Right lobe of liver (tissue), 4 donors: Measurements from ENCODE around the gene SPAG16.

Source experiments
- POLR2A ChIP-seq: fragments of 450-650 bp; IDR thresholded peaks from one replicate; pipeline ENCODE4 v1.6.1; 2017; ENCODE audit warnings: antibody characterized with exemption, mild to moderate bottlenecking
- TF ChIP-seq, protein P1 (sequence below), 4 donors: fragments of 200-600 bp in 3 of 4; fragments of 450-650 bp in 1 of 4; IDR thresholded peaks; one replicate each; pipeline versions ENCODE4 v1.5.1 to v1.8.0; 2016 to 2022; ENCODE audit warnings: antibody characterized with exemption in 4 of 4, mild to moderate bottlenecking in 2 of 4
- donor health status: DM: no; HTN: no; CAD: no.
- donor health status: DM: no; HTN: no; CAD: no.
- donor health status: DM: no; HTN: yes; CAD: no.

DNA sequence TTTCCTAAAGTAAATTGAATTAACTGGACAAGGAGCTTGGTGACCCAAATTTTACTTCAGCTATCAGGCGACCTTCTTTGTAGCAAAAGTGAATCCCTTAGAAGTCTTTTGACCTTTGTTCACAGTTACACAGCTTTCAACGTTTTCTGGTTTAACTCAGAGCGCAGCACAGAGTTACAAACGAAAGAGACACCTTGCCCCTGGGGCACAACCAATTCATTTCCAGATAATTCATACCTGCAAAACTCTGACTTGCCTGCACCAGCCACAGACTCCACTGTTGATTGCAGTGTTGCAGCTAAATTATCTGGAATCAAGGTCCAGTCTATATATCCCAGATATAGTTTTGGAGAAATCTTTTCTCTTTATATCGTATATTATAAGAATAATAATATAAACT lies 768.0 kb downstream of the SPAG16 start:
- TF ChIP-seq, protein P1, sequence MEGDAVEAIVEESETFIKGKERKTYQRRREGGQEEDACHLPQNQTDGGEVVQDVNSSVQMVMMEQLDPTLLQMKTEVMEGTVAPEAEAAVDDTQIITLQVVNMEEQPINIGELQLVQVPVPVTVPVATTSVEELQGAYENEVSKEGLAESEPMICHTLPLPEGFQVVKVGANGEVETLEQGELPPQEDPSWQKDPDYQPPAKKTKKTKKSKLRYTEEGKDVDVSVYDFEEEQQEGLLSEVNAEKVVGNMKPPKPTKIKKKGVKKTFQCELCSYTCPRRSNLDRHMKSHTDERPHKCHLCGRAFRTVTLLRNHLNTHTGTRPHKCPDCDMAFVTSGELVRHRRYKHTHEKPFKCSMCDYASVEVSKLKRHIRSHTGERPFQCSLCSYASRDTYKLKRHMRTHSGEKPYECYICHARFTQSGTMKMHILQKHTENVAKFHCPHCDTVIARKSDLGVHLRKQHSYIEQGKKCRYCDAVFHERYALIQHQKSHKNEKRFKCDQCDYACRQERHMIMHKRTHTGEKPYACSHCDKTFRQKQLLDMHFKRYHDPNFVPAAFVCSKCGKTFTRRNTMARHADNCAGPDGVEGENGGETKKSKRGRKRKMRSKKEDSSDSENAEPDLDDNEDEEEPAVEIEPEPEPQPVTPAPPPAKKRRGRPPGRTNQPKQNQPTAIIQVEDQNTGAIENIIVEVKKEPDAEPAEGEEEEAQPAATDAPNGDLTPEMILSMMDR (IDR thresholded peaks at IDR 0.05), result no peak
- no peak for TF ChIP-seq POLR2A
